Measurements from ENCODE around the gene BUD31. TPM values are rescaled to one million over a fixed set of nuclear protein-coding genes. Genes with fewer than 3 reads are reported as not detected.

BUD31 gene
- total and polyA plus RNA-seq, 2 of the 8 experiments (the other 6 are each of a cell fraction or from before 2014, with no cell fraction given): 46.7 to 114 TPM

- TF ChIP-seq SP2 (IDR thresholded peaks at IDR 0.05; ENCODE audit: low read length) (no peak), CREB1 (IDR thresholded peaks at IDR 0.05) (peak; percentile 89), EP300 (IDR thresholded peaks at IDR 0.05; ENCODE audit: borderline replicate concordance in 1 of 2, low read depth in 2 of 2, low read length in 2 of 2) (0 out of 3 replicates have a peak, but pooled peaks of 1 of the 2 experiments have one; percentile 4), EZH2 (IDR thresholded peaks at IDR 0.05; ENCODE audit: low read depth, low read length, severe bottlenecking) (no peak), SIX5 (IDR thresholded peaks at IDR 0.05; ENCODE audit: low read depth, low read length) (no peak), RAD21 (IDR thresholded peaks at IDR 0.05 in 1 of 2, conservative IDR thresholded peaks at IDR 0.05 in 1 of 2; ENCODE audit: low read depth in 2 of 2, low read length in 2 of 2) (no peak), JUN (IDR thresholded peaks at IDR 0.05; ENCODE audit: low read depth, low read length) (peak; percentile 97), SIRT6 (IDR thresholded peaks at IDR 0.05; ENCODE audit: low read length) (no peak), CHD7 (IDR thresholded peaks at IDR 0.05; ENCODE audit: insufficient replicate concordance, low read length) (no peak), KDM1A (IDR thresholded peaks at IDR 0.05; ENCODE audit: borderline replicate concordance, low read length) (no peak)
Observed at GRCh38 chr7:99408379-99409191, at the start of gene BUD31, which contains the start of gene PDAP1 (continued).
